Pancreas (tissue), 10 donors: ENCODE data around the gene FFAR1. TPM values are rescaled to one million over a fixed set of nuclear protein-coding genes. Genes with fewer than 3 reads are reported as not detected.

Experiments
- ATAC-seq, 4 donors: fragments of 200-7000 bp; cut with Tn5 transposase; one replicate each; pipeline versions ENCODE4 v1.8.0 to v1.9.1; 2020; ENCODE audit warnings: mild to moderate bottlenecking in 4 of 4, moderate library complexity in 4 of 4
- DNase-seq, 6 donors: peaks; one replicate each; pipeline ENCODE4 v3.0.0-alpha.2; 2020
- FAIRE-seq: peaks from 2 replicates; lab custom pipeline; 2012; peaks lifted over from hg19 to GRCh38; lab: Jason Lieb, UNC
- H3K27ac ChIP-seq, 4 donors: fragments of 200-600 bp; sonication (generic); 1 replicate in 3 of 4; 2 replicates in 1 of 4; pipeline versions ENCODE4 v1.5.0 to v1.8.0; 2020
- H3K27me3 ChIP-seq, 4 donors: fragments of 200-600 bp; one replicate each; pipeline ENCODE4 v1.8.0; 2021
- H3K36me3 ChIP-seq, 3 donors: fragments of 200-600 bp; sonication (generic) in 1 of 3; one replicate each; pipeline versions ENCODE4 v1.5.0 to v1.8.0; 2020 to 2021
- H3K4me1 ChIP-seq, 3 donors: fragments of 200-600 bp; one replicate each; pipeline ENCODE4 v1.8.0; 2021
- H3K4me3 ChIP-seq, 4 donors: fragments of 200-600 bp; sonication (generic) in 2 of 4; one replicate each; pipeline versions ENCODE4 v1.5.0 to v1.8.0; 2020 to 2021
- H3K9me3 ChIP-seq, 4 donors: fragments of 200-600 bp; one replicate each; pipeline ENCODE4 v1.8.0; 2021
- WGBS, 2 donors: extraction: QIAGEN DNeasy Blood & Tissue Kit; methylation state at CpG; one replicate each; pipeline ENCODE4 v1.1.7; 2013; 5-methylcytosine and 5-hydroxymethylcytosine counted together
- intact Hi-C, 3 donors: fragments of 100-400 bp; cut with DNase I; formaldehyde crosslinking; loops; one replicate each; pipeline versions ENCODE4 v1.11.1 to v1.14.2; 2022
- polyA plus RNA-seq, 2 donors: library from polyadenylated mRNA; stranded (reverse); fragments of 200-250 nt; gene quantifications; one replicate each; pipeline ENCODE4 v1.2.3, GENCODE V29; 2013
- total RNA-seq, 6 donors: library from RNA; stranded (reverse); fragmentation: NEBNext Ultra II Directional in 4 of 6; extraction: Animal tissue kit (Norgen Biotek cat#: 25700) in 4 of 6; gene quantifications; one replicate each; pipeline versions ENCODE4 v1.2.1 to v1.2.4, GENCODE V29; 2021 to 2023
- TF ChIP-seq, protein P1 (sequence below), 4 donors: fragments of 200-600 bp; sonication (generic) in 3 of 4; IDR thresholded peaks; one replicate each; pipeline versions ENCODE4 v1.5.0 to v1.8.0; 2021; ENCODE audit warnings: antibody characterized with exemption in 4 of 4
- donor health status: healthy with polysubstance abuse.
- donor health status: DM: no; HTN: no; CAD: no; lungs with moderate emphysema.
- donor health status: DM: no; HTN: no; CAD: no.
- donor health status: control.
- donor health status: control.
- donor health status: Bipolar disorder and iron deficiency.
- donor health status: DM: yes; HTN: yes; CAD: no.
- donor health status: DM: no; HTN: no; CAD: no.
- donor health status: DM: no; HTN: no; CAD: no.
- donor health status: DM: yes; HTN: yes; CAD: no.

Gene FFAR1
- total and polyA plus RNA-seq, 8 donors = 0.60 to 30.1 (median 2.6) TPM

DNA sequence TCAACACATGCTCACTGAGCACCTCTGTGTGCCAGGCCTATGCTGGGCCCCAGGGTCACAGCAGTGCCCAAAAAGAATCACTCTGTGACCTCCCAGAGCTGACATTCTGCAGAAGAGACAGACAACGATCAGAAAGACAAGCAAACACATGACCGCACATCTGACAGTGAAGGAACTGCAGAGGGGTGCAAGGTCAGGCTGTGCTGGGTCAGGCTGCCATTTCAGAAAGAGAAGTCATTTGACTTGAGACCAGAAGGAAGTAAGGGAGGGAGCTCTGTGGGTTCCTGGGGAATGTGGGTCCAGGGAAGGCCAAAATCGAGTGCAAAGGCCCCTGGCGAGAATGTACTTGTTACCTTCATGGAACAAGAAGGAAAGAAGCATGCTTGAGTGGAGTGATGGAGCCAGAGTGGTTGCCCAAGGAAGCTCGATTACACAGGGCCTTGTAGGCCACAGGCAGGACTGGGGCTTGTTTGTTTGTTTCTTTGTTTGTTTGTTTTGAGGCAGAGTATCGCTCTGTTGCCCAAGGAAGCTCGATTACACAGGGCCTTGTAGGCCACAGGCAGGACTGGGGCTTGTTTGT lies 30.1 kb upstream of the FFAR1 start:
- H3K9me3 ChIP-seq = no peaks in the 10 kb centered on the region
- DNase-seq (no peak), FAIRE-seq (no peak), ATAC-seq (peak in 1 of 4 donors; percentile 47)
- no peak overlapping the region for H3K4me3 ChIP-seq
- WGBS, 2 donors = 77 to 83% methylated on average over 7 of the region's 7 CpGs
- H3K36me3 ChIP-seq = no peaks in the 10 kb centered on the region
- no peak overlapping the region for H3K27ac ChIP-seq
- TF ChIP-seq, protein P1, sequence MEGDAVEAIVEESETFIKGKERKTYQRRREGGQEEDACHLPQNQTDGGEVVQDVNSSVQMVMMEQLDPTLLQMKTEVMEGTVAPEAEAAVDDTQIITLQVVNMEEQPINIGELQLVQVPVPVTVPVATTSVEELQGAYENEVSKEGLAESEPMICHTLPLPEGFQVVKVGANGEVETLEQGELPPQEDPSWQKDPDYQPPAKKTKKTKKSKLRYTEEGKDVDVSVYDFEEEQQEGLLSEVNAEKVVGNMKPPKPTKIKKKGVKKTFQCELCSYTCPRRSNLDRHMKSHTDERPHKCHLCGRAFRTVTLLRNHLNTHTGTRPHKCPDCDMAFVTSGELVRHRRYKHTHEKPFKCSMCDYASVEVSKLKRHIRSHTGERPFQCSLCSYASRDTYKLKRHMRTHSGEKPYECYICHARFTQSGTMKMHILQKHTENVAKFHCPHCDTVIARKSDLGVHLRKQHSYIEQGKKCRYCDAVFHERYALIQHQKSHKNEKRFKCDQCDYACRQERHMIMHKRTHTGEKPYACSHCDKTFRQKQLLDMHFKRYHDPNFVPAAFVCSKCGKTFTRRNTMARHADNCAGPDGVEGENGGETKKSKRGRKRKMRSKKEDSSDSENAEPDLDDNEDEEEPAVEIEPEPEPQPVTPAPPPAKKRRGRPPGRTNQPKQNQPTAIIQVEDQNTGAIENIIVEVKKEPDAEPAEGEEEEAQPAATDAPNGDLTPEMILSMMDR (IDR thresholded peaks at IDR 0.05) = no peak
- no peaks in the 10 kb centered on the region for H3K4me1 ChIP-seq
- intact Hi-C loops = no loop called here
- H3K27me3 ChIP-seq = no peaks in the 10 kb centered on the region

DNA sequence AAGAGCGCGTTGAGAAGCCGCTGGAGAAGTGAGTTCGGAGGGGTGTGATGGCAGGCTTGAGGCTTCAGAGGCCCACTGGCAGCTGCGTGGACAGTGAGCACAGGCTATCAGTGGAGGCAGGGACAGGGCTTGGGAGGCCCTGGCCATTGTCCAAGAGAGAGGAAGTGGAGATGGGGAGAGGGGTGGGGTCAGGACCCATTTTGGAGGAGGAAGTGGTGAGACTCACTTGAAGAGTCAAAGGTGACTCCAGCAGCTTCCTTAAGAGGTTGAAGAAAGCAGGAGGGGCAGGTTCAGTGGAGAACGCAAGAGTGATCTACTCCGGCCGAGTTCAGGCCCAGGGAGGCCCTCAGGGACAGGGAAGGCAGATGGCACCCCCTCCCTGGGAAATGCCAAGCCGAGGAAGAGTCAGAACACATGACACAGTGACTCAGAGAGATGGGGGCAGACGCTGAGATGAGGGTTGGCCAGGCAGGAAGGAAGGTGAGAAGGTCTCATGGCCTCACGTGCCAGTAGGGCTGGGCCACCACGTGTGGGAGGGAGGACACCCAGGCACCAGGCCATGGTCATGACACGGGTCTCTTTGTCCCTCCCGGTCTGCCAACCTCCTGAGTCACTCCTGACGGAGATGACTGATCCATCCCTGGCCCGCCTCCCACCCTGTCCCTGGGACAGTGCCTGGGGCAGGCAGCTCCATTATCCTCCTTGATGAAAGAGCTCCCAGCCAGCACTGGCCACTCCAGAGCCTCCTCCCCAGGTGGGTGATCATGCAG lies 28.8 kb upstream of the FFAR1 start:
- Histone ChIP-seq H3K4me3 (no peak overlapping the region), H3K27ac (peak overlapping the region in 1 of 4 donors; percentile 23), H3K4me1 (no peaks in the 10 kb centered on the region), H3K27me3 (no peaks in the 10 kb centered on the region), H3K9me3 (no peaks in the 10 kb centered on the region), H3K36me3 (no peaks in the 10 kb centered on the region)
- intact Hi-C loops = no loop called here
- ATAC-seq = peak in 3 of 4 donors; percentile 40 to 65 (median 62)
- DNase-seq = peak in 3 of 6 donors; percentile 20 to 34 (median 27)
- no peak for FAIRE-seq
- TF ChIP-seq, protein P1 (IDR thresholded peaks at IDR 0.05) = no peak
- 71 to 73% methylated on average over 15 to 16 of the region's 16 CpGs for WGBS, 2 donors

- TF ChIP-seq, protein P1 (IDR thresholded peaks at IDR 0.05) = no peak
- H3K27me3 ChIP-seq = no peaks in the 10 kb centered on the region
- H3K36me3 ChIP-seq = no peaks in the 10 kb centered on the region
- ATAC-seq = peak in 1 of 4 donors; percentile 17
- no peaks in the 10 kb centered on the region for H3K4me1 ChIP-seq
- no peak overlapping the region for H3K4me3 ChIP-seq
- no peak for FAIRE-seq
- H3K27ac ChIP-seq = no peak overlapping the region
- DNase-seq = no peak
- intact Hi-C loops = no loop called here
- WGBS, 2 donors = 71 to 73% methylated on average over 12 of the region's 12 CpGs
- no peaks in the 10 kb centered on the region for H3K9me3 ChIP-seq
These were observed 27.5 kb upstream of the FFAR1 start for GRCh38 chr19:35320065-35320713.

DNA sequence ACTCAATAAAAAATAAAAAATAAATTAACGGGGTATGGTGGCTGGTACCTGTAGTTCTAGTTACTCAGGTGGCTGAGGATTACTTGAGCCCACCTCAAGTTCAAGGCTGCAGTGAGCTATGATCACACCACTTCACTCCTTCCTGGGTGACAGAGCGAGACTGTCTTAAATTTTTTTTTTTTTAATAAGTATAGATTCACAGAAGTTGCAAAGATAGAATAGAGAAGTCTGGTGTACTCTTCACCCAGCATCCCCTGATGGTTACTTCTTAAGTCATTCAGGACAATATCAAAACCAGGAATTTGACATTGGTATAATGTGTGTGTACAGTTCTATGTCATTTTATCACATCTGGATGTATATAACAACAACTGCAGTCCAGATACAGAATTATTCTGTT lies 26.4 kb upstream of the FFAR1 start:
- H3K4me1 ChIP-seq = no peaks in the 10 kb centered on the region
- TF ChIP-seq, protein P1 (IDR thresholded peaks at IDR 0.05) = no peak
- H3K27me3 ChIP-seq = no peaks in the 10 kb centered on the region
- no peak overlapping the region for H3K27ac ChIP-seq
- no peaks in the 10 kb centered on the region for H3K36me3 ChIP-seq
- FAIRE-seq (no peak), DNase-seq (no peak), ATAC-seq (no peak)
- H3K9me3 ChIP-seq = no peaks in the 10 kb centered on the region
- WGBS, 2 donors = 87 to 88% methylated on average over 2 of the region's 2 CpGs
- intact Hi-C loops = no loop called here
- no peak overlapping the region for H3K4me3 ChIP-seq
